ENCODE measurements around the gene CDHR3. TPM values are rescaled to one million over a fixed set of nuclear protein-coding genes. Genes with fewer than 3 reads are reported as not detected.

CDHR3 gene
- total RNA-seq, 1 experiment from 2014 or later, result 3.3 TPM

DNA sequence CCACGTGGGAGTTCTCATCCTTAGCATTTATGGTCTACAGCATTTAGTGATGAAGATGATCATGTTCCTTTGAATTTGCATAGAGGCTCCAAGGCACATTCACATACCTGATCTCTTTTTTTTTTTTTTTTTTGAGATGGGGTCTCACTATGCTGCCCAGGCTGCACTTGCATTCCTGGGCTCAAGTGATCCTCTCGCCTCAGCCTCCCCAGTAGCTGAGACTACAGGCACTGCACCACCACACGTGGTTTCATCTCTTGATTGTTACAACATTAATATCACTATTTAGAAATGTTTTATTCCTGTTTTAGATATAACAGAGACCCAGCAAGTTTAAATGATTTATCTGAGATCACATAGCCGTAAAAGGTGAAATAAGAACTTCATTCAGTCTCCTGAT, 13.8 kb downstream of the CDHR3 start:
- no peak overlapping the region for H3K18ac ChIP-seq (ENCODE audit: insufficient read length, low read depth, low read length)
- no peak overlapping the region for H3K4me2 ChIP-seq (ENCODE audit: insufficient read depth, insufficient read length, low read length)
- no peak overlapping the region for H4K91ac ChIP-seq (ENCODE audit: insufficient read length, low read depth, low read length)
- H2BK15ac ChIP-seq (ENCODE audit: low read depth, low read length), result no peak overlapping the region
- H3K9me3 ChIP-seq (ENCODE audit: control insufficient read depth, low read depth, low read length), result no peaks in the 10 kb centered on the region
- H3K27me3 Mint-ChIP-seq (ENCODE audit: low read depth), result no peaks in the 10 kb centered on the region; the same call in 1 of the 2 replicates
- H3K4me1 Mint-ChIP-seq, result peaks cover 32 to 34% of the 10 kb centered on the region in 2 experiments
- no peak overlapping the region for H3K23ac ChIP-seq (ENCODE audit: insufficient read length, low read depth, low read length)
- H4K20me1 ChIP-seq (ENCODE audit: control insufficient read depth, insufficient read depth, insufficient read length), result no peaks in the 10 kb centered on the region
- no peak overlapping the region for H3K4me3 Mint-ChIP-seq
- no peak overlapping the region for H3K56ac ChIP-seq (ENCODE audit: insufficient read length, low read depth, low read length)
- H3K23me2 ChIP-seq (ENCODE audit: insufficient read length, low read depth, low read length, poor library complexity, severe bottlenecking), result no peaks in the 10 kb centered on the region
- H3K79me1 ChIP-seq (ENCODE audit: insufficient read depth, low read depth, low read length, poor library complexity, severe bottlenecking), result no peaks in the 10 kb centered on the region
- H2BK120ac ChIP-seq (ENCODE audit: low read depth, low read length, poor library complexity, severe bottlenecking), result no peak overlapping the region
- no peak overlapping the region for H3K9ac ChIP-seq (ENCODE audit: extremely low read depth, insufficient read length, low read length)
- no peak overlapping the region for H2BK5ac ChIP-seq (ENCODE audit: insufficient read length, low read length)
- no peak overlapping the region for H3K27ac Mint-ChIP-seq
- H3K4ac ChIP-seq (ENCODE audit: low read depth, low read length), result no peak overlapping the region
- H3K36me3 Mint-ChIP-seq (ENCODE audit: insufficient read depth in 1 of 3, low read depth in 3 of 3), result peaks cover 0 to 3% (median 0%) of the 10 kb centered on the region in 3 experiments; a peak in 1 of 7 replicates
- no peak overlapping the region for H2BK12ac ChIP-seq (ENCODE audit: insufficient read length, low read depth, low read length)
- TF ChIP-seq, protein P1, sequence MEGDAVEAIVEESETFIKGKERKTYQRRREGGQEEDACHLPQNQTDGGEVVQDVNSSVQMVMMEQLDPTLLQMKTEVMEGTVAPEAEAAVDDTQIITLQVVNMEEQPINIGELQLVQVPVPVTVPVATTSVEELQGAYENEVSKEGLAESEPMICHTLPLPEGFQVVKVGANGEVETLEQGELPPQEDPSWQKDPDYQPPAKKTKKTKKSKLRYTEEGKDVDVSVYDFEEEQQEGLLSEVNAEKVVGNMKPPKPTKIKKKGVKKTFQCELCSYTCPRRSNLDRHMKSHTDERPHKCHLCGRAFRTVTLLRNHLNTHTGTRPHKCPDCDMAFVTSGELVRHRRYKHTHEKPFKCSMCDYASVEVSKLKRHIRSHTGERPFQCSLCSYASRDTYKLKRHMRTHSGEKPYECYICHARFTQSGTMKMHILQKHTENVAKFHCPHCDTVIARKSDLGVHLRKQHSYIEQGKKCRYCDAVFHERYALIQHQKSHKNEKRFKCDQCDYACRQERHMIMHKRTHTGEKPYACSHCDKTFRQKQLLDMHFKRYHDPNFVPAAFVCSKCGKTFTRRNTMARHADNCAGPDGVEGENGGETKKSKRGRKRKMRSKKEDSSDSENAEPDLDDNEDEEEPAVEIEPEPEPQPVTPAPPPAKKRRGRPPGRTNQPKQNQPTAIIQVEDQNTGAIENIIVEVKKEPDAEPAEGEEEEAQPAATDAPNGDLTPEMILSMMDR (conservative IDR thresholded peaks at IDR 0.05), result no peak
- H3K14ac ChIP-seq (ENCODE audit: insufficient read depth, low read length), result no peak overlapping the region
- no peak overlapping the region for H2AFZ ChIP-seq (ENCODE audit: low read length)
- H3K4me1 ChIP-seq (ENCODE audit: insufficient read depth, low read length), result peaks cover 5% of the 10 kb centered on the region; the same call in 1 of the 2 replicates
- no peak overlapping the region for H4K5ac ChIP-seq (ENCODE audit: insufficient read length, low read depth, low read length)
- no peaks in the 10 kb centered on the region for H3K79me2 ChIP-seq (ENCODE audit: insufficient read depth, low read length)
- H3K27ac ChIP-seq (ENCODE audit: insufficient read length, low read depth, low read length), result no peak overlapping the region
- H3K27me3 ChIP-seq (ENCODE audit: insufficient read depth, low read length), result no peaks in the 10 kb centered on the region
- DNase-seq, result no peak
- no peak overlapping the region for H4K8ac ChIP-seq (replicated peaks; ENCODE audit: insufficient read length, low read depth, low read length)
- no peak overlapping the region for H3T11ph ChIP-seq (ENCODE audit: low read length)
- no peak overlapping the region for H2AK5ac ChIP-seq (ENCODE audit: insufficient read length, low read length)
- no peak overlapping the region for H2BK20ac ChIP-seq (ENCODE audit: low read depth, low read length, poor library complexity, severe bottlenecking)
- whole genome bisulfite sequencing (ENCODE audit: extremely low coverage, insufficient read length, low lambda C conversion rate), result no CpG with 5 or more reads among the region's 4 CpGs
- H3K9me3 Mint-ChIP-seq, result no peaks in the 10 kb centered on the region; a peak in 1 of 5 replicates

Measured in H9 (cell line).